ENCODE measurements around the gene HTATIP2. TPM values are rescaled to one million over a fixed set of nuclear protein-coding genes. Genes with fewer than 3 reads are reported as not detected.
"Not testable (repeated sequence)": the region's sequence is repeated elsewhere in the genome, so short reads cannot be mapped to it uniquely, and the experiment has no call there.

The HTATIP2 gene
- total and polyA plus RNA-seq, 9 donors: 9.8 to 51.8 (median 15.8) TPM

GRCh38 chr11:20360650-20361049 lies 2.9 kb upstream of the HTATIP2 start:
- no peak for TF ChIP-seq POLR2A (IDR thresholded peaks at IDR 0.05)
- no peak for TF ChIP-seq EP300 (IDR thresholded peaks at IDR 0.05)
- no peak overlapping the region for H3K27ac ChIP-seq
- no peak overlapping the region for H3K4me3 ChIP-seq

GRCh38 chr11:20362481-20362880 lies 1.0 kb upstream of the HTATIP2 start:
- no peaks in the 10 kb centered on the region for H3K9me3 ChIP-seq
- no peak for DNase-seq
- TF ChIP-seq EP300 (IDR thresholded peaks at IDR 0.05) (no peak), CTCF (IDR thresholded peaks at IDR 0.05) (no peak), POLR2A (IDR thresholded peaks at IDR 0.05) (no peak)
- intact Hi-C loops (cut with DNase I): no loop called here
- no peaks in the 10 kb centered on the region for H3K27me3 ChIP-seq
- H3K4me3 ChIP-seq: no peak overlapping the region
- no peak overlapping the region for H3K27ac ChIP-seq
- peaks cover 4% of the 10 kb centered on the region for H3K4me1 ChIP-seq (ENCODE audit: insufficient read depth)
- 0% methylated on average over 1 of the region's 1 CpG for WGBS, 3 donors
- no peaks in the 10 kb centered on the region for H3K36me3 ChIP-seq

More at GRCh38 chr11:20360650-20361049, 2.9 kb upstream of the HTATIP2 start:
- 63 to 66% (median 64%) methylated on average over 7 of the region's 7 CpGs for WGBS, 3 donors
- Histone ChIP-seq H3K36me3 (no peaks in the 10 kb centered on the region), H3K4me1 (ENCODE audit: insufficient read depth) (peaks cover 4% of the 10 kb centered on the region), H3K27me3 (no peaks in the 10 kb centered on the region), H3K9me3 (no peaks in the 10 kb centered on the region)
- intact Hi-C loops (cut with DNase I): no loop called here
- no peak for DNase-seq

GRCh38 chr11:20363149-20363499 lies 390 bp upstream of the HTATIP2 start:
- Histone ChIP-seq H3K4me1 (ENCODE audit: insufficient read depth) (peaks cover 4% of the 10 kb centered on the region), H3K4me3 (peak overlapping the region; percentile 74), H3K9me3 (no peaks in the 10 kb centered on the region), H3K27me3 (no peaks in the 10 kb centered on the region), H3K36me3 (no peaks in the 10 kb centered on the region), H3K27ac (peak overlapping the region in 1 of 2 donors; percentile 78)
- WGBS, 3 donors: 78 to 98% (median 78%) methylated on average over 2 of the region's 2 CpGs
- intact Hi-C loops (cut with DNase I): no loop called here
- DNase-seq: no peak
- TF ChIP-seq CTCF (IDR thresholded peaks at IDR 0.05) (no peak), EP300 (IDR thresholded peaks at IDR 0.05) (no peak), POLR2A (IDR thresholded peaks at IDR 0.05) (no peak)

GRCh38 chr11:20364341-20364792 lies 853 bp downstream of the HTATIP2 start:
- WGBS, 3 donors: 36 to 48% (median 37%) methylated on average over 6 of the region's 6 CpGs
- Histone ChIP-seq H3K9me3 (no peaks in the 10 kb centered on the region), H3K4me1 (ENCODE audit: insufficient read depth) (peaks cover 4% of the 10 kb centered on the region), H3K27me3 (no peaks in the 10 kb centered on the region), H3K4me3 (peak overlapping the region; percentile 74), H3K36me3 (no peaks in the 10 kb centered on the region), H3K27ac (peak overlapping the region; percentile 71 to 78)
- TF ChIP-seq EP300 (IDR thresholded peaks at IDR 0.05): no peak
- TF ChIP-seq CTCF (IDR thresholded peaks at IDR 0.05): no peak
- TF ChIP-seq POLR2A (IDR thresholded peaks at IDR 0.05): no peak
- DNase-seq: peak in 4 of 5 donors; percentile 21 to 37 (median 32)
- intact Hi-C loops (cut with DNase I): no loop called here

GRCh38 chr11:20365465-20365864 lies 2.0 kb downstream of the HTATIP2 start:
- intact Hi-C loops (cut with DNase I); H3K4me1 ChIP-seq (ENCODE audit: insufficient read depth); H3K27ac ChIP-seq; H3K36me3 ChIP-seq; DNase-seq; H3K9me3 ChIP-seq; H3K27me3 ChIP-seq; H3K4me3 ChIP-seq: not testable (repeated sequence)
- WGBS, 3 donors: 96 to 97% (median 96%) methylated on average over 6 of the region's 6 CpGs

Measured in ovary (tissue), 9 donors.